H9 (cell line): ENCODE data around the gene ADAMTS6. TPM values are rescaled to one million over a fixed set of nuclear protein-coding genes. Genes with fewer than 3 reads are reported as not detected.

Source experiments
- DNase-seq: peaks from one replicate; pipeline ENCODE4 v3.0.0-alpha.2; 2017
- H2AFZ ChIP-seq: one replicate; pipeline ENCODE4 v1.6.1; 2013; ENCODE audit warnings: mild to moderate bottlenecking, low read length, control low read depth, moderate library complexity
- H2AK5ac ChIP-seq: 2 replicates; pipeline ENCODE4 v1.6.1; 2013; ENCODE audit warnings: low read length, control low read depth, mixed read lengths; ENCODE audit not compliant: insufficient read length
- H2BK120ac ChIP-seq: one replicate; pipeline ENCODE4 v1.6.1; 2013; ENCODE audit warnings: low read depth, mild to moderate bottlenecking, low read length, control low read depth, inconsistent platforms; ENCODE audit not compliant: poor library complexity, severe bottlenecking
- H2BK12ac ChIP-seq: 2 replicates; pipeline ENCODE4 v1.6.1; 2013; ENCODE audit warnings: low read length, control low read depth, mixed read lengths, low read depth; ENCODE audit not compliant: insufficient read length
- H2BK15ac ChIP-seq: 2 replicates; pipeline ENCODE4 v1.6.1; 2013; ENCODE audit warnings: low read depth, low read length, control low read depth
- H2BK20ac ChIP-seq: one replicate; pipeline ENCODE4 v1.6.1; 2013; ENCODE audit warnings: low read depth, mild to moderate bottlenecking, low read length, control low read depth, inconsistent platforms; ENCODE audit not compliant: poor library complexity, severe bottlenecking
- H2BK5ac ChIP-seq: 2 replicates; pipeline ENCODE4 v1.6.1; 2013; ENCODE audit warnings: low read length, control low read depth, mixed read lengths; ENCODE audit not compliant: insufficient read length
- H3K14ac ChIP-seq: 2 replicates; pipeline ENCODE4 v1.6.1; 2013; ENCODE audit warnings: low read length, control low read depth; ENCODE audit not compliant: insufficient read depth
- H3K18ac ChIP-seq: 2 replicates; pipeline ENCODE4 v1.6.1; 2013; ENCODE audit warnings: low read depth, mild to moderate bottlenecking, mixed read lengths, low read length, control low read depth; ENCODE audit not compliant: insufficient read length
- H3K23ac ChIP-seq: 2 replicates; pipeline ENCODE4 v1.6.1; 2013; ENCODE audit warnings: low read length, control low read depth, mixed read lengths, low read depth; ENCODE audit not compliant: insufficient read length
- H3K23me2 ChIP-seq: 2 replicates; pipeline ENCODE4 v1.6.1; 2013; ENCODE audit warnings: low read depth, mild to moderate bottlenecking, mixed read lengths, low read length, control low read depth; ENCODE audit not compliant: insufficient read length, poor library complexity, severe bottlenecking
- H3K27ac ChIP-seq: 2 replicates; pipeline ENCODE4 v1.5.1; 2013; ENCODE audit warnings: low read length, control low read depth, mixed read lengths, low read depth; ENCODE audit not compliant: insufficient read length
- H3K27me3 ChIP-seq: 2 replicates; pipeline ENCODE4 v1.6.1; 2013; ENCODE audit warnings: low read length, control low read depth, inconsistent platforms; ENCODE audit not compliant: insufficient read depth
- H3K4ac ChIP-seq: 2 replicates; pipeline ENCODE4 v1.6.1; 2013; ENCODE audit warnings: low read depth, mild to moderate bottlenecking, control low read depth, inconsistent platforms, low read length, moderate library complexity
- H3K4me1 ChIP-seq: 2 replicates; pipeline ENCODE4 v1.6.1; 2013; ENCODE audit warnings: low read length, control low read depth, inconsistent platforms; ENCODE audit not compliant: insufficient read depth
- H3K4me2 ChIP-seq: 2 replicates; pipeline ENCODE4 v1.6.1; 2013; ENCODE audit warnings: low read length, control low read depth, mixed read lengths; ENCODE audit not compliant: insufficient read length, insufficient read depth
- H3K56ac ChIP-seq: 2 replicates; pipeline ENCODE4 v1.6.1; 2013; ENCODE audit warnings: low read depth, mild to moderate bottlenecking, mixed read lengths, low read length, control low read depth; ENCODE audit not compliant: insufficient read length
- H3K79me1 ChIP-seq: 2 replicates; pipeline ENCODE4 v1.6.1; 2013; ENCODE audit warnings: low read depth, mild to moderate bottlenecking, moderate library complexity, low read length, control low read depth, inconsistent platforms; ENCODE audit not compliant: insufficient read depth, poor library complexity, severe bottlenecking
- H3K79me2 ChIP-seq: 2 replicates; pipeline ENCODE4 v1.6.1; 2013; ENCODE audit warnings: low read length, control low read depth, inconsistent platforms; ENCODE audit not compliant: insufficient read depth
- H3K9ac ChIP-seq: 2 replicates; pipeline ENCODE4 v1.6.1; 2013; ENCODE audit warnings: low read length, control low read depth, mixed read lengths; ENCODE audit not compliant: insufficient read length; ENCODE audit errors: extremely low read depth
- H3K9me3 ChIP-seq: one replicate; pipeline ENCODE4 v1.6.1; 2013; ENCODE audit warnings: low read depth, low read length, inconsistent platforms; ENCODE audit not compliant: control insufficient read depth
- H3T11ph ChIP-seq: one replicate; pipeline ENCODE4 v1.6.1; 2013; ENCODE audit warnings: mild to moderate bottlenecking, low read length, control low read depth, inconsistent platforms
- H4K20me1 ChIP-seq: one replicate; pipeline ENCODE4 v1.6.1; 2013; ENCODE audit not compliant: control insufficient read depth, insufficient read length, insufficient read depth
- H4K5ac ChIP-seq: 2 replicates; pipeline ENCODE4 v1.6.1; 2013; ENCODE audit warnings: low read depth, mild to moderate bottlenecking, mixed read lengths, low read length, control low read depth; ENCODE audit not compliant: insufficient read length
- H4K8ac ChIP-seq: replicated peaks from 2 replicates; pipeline ENCODE4 v1.6.1; 2013; ENCODE audit warnings: low read length, control low read depth, mixed read lengths, low read depth; ENCODE audit not compliant: insufficient read length
- H4K91ac ChIP-seq: 2 replicates; pipeline ENCODE4 v1.6.1; 2013; ENCODE audit warnings: low read depth, mild to moderate bottlenecking, moderate library complexity, mixed read lengths, low read length, control low read depth; ENCODE audit not compliant: insufficient read length
- H3K27ac Mint-ChIP-seq, 3 experiments: 2 replicates in 2 of 3; 3 replicates in 1 of 3; pipeline ENCODE4 v1.8.0; 2020 to 2021; ENCODE audit warnings: mixed read lengths in 3 of 3, mild to moderate bottlenecking in 1 of 3, moderate library complexity in 1 of 3
- H3K27me3 Mint-ChIP-seq: 2 replicates; pipeline ENCODE4 v1.8.0; 2021; ENCODE audit warnings: low read depth, mild to moderate bottlenecking, moderate library complexity, mixed read lengths
- H3K36me3 Mint-ChIP-seq, 3 experiments: 2 replicates in 2 of 3; 3 replicates in 1 of 3; pipeline ENCODE4 v1.8.0; 2020 to 2021; ENCODE audit warnings: low read depth in 3 of 3, mixed read lengths in 3 of 3; ENCODE audit not compliant: insufficient read depth in 1 of 3
- H3K4me1 Mint-ChIP-seq, 2 experiments: 2 replicates each; pipeline ENCODE4 v1.8.0; 2020; ENCODE audit warnings: mixed read lengths in 2 of 2
- H3K4me3 Mint-ChIP-seq, 2 experiments: 2 replicates in 1 of 2; 3 replicates in 1 of 2; pipeline ENCODE4 v1.8.0; 2020 to 2021; ENCODE audit warnings: mild to moderate bottlenecking in 2 of 2, mixed read lengths in 2 of 2, moderate library complexity in 1 of 2
- H3K9me3 Mint-ChIP-seq, 2 experiments: 2 replicates in 1 of 2; 3 replicates in 1 of 2; pipeline ENCODE4 v1.8.0; 2020; ENCODE audit warnings: mild to moderate bottlenecking in 2 of 2, mixed read lengths in 2 of 2, moderate library complexity in 1 of 2
- CTCF ChIP-seq: fragments of 200-600 bp; sonication (generic); conservative IDR thresholded peaks from 3 replicates; pipeline ENCODE4 v1.8.0; 2021; ENCODE audit warnings: antibody characterized with exemption, mild to moderate bottlenecking
- WGBS: extraction: QIAGEN DNeasy Blood & Tissue Kit; methylation state at CpG from one replicate; pipeline ENCODE4 v1.1.7; 2013; ENCODE audit warnings: missing lambda C conversion rate, low lambda C conversion rate, mixed read lengths; ENCODE audit not compliant: insufficient read length; ENCODE audit errors: extremely low coverage; 5-methylcytosine and 5-hydroxymethylcytosine counted together
- total RNA-seq: library from RNA; stranded (reverse); gene quantifications from 2 replicates; pipeline ENCODE4 v1.2.1, GENCODE V29; 2021

ADAMTS6 gene
- total RNA-seq, 1 experiment from 2014 or later: 0.33 TPM

GRCh38 chr5:65111961-65112658 is 369.6 kb downstream of the ADAMTS6 start:
- Histone ChIP-seq H3K4me1 (no peaks in the 10 kb centered on the region), H4K91ac (no peak overlapping the region)
- no peak for TF ChIP-seq CTCF

More at GRCh38 chr5:65111961-65112658, 369.6 kb downstream of the ADAMTS6 start:
- Histone ChIP-seq H2BK12ac (no peak overlapping the region), H3K79me2 (no peaks in the 10 kb centered on the region), H2BK5ac (no peak overlapping the region), H3K56ac (no peak overlapping the region), H3K9ac (no peak overlapping the region), H4K20me1 (no peaks in the 10 kb centered on the region), H3K27ac (no peak overlapping the region), H2BK20ac (no peak overlapping the region), H2BK15ac (no peak overlapping the region), H4K5ac (no peak overlapping the region), H3K9me3 (no peaks in the 10 kb centered on the region), H4K8ac (no peak overlapping the region), H3K14ac (no peak overlapping the region), H3K4ac (no peak overlapping the region), H3T11ph (no peak overlapping the region), H3K4me2 (no peak overlapping the region), H3K23ac (no peak overlapping the region), H3K18ac (no peak overlapping the region), H3K79me1 (no peaks in the 10 kb centered on the region), H2BK120ac (no peak overlapping the region), H3K27me3 (no peaks in the 10 kb centered on the region), H2AK5ac (no peak overlapping the region), H2AFZ (no peak overlapping the region), H3K23me2 (no peaks in the 10 kb centered on the region)
- no peak overlapping the region for H3K27ac Mint-ChIP-seq
- H3K4me1 Mint-ChIP-seq: no peaks in the 10 kb centered on the region
- peaks cover 0 to 2% of the 10 kb centered on the region in 2 experiments; a peak in 2 of 5 replicates for H3K9me3 Mint-ChIP-seq
- WGBS: no CpG with 5 or more reads among the region's 12 CpGs
- no peak overlapping the region for H3K4me3 Mint-ChIP-seq
- H3K27me3 Mint-ChIP-seq: no peaks in the 10 kb centered on the region
- no peak for DNase-seq
- H3K36me3 Mint-ChIP-seq: peaks cover 0 to 2% (median 2%) of the 10 kb centered on the region in 3 experiments; a peak in 2 of 7 replicates
